Heart left ventricle (tissue), 13 donors: ENCODE data around the gene NEK8.

Experiments used
- POLR2A ChIP-seq, 2 donors: fragments of 450-650 bp; IDR thresholded peaks; one replicate each; pipeline ENCODE4 v1.6.1; 2017; ENCODE audit warnings: antibody characterized with exemption in 2 of 2, mild to moderate bottlenecking in 2 of 2, moderate library complexity in 2 of 2
- TF ChIP-seq, protein P1 (sequence below), 12 donors: fragments of 200-600 bp; sonication (generic) in 4 of 12; IDR thresholded peaks; one replicate each; pipeline versions ENCODE4 v1.5.0 to v1.8.0; 2018 to 2022; ENCODE audit warnings: antibody characterized with exemption in 12 of 12, mild to moderate bottlenecking in 5 of 12
- donor health status: ischemic (EF 13 %, LVEDD 7.1; RV severe dilation, severe dysfunction).
- donor health status: DM: no; HTN: yes; CAD: no.
- donor health status: DM: no; HTN: no; CAD: no.
- donor health status: ischemic (EF 25% LVEDD 6.9; RV normal size, moderate dysfunction).
- donor health status: ischemic (EF 25% LVEDD 5.7; RV mildly dilated, moderate dysfunction).
- donor health status: ischemic (EF 35%, LVEDD 5.7; RV mildly dilated, moderate dysfunction).
- donor health status: nonischemic (EF 11% LVEDD 7.7; RV severe dilation, severe dysfunction).
- donor health status: DM: yes; HTN: yes; CAD: no.
- donor health status: PGD.
- donor health status: ischemic (EF 29% LVEDD 5.4; RV normal size, mild dysfunction).
- donor health status: nonischemic (EF 23%, LVEDD 6.1; RV moderate dilation, normal function).

DNA sequence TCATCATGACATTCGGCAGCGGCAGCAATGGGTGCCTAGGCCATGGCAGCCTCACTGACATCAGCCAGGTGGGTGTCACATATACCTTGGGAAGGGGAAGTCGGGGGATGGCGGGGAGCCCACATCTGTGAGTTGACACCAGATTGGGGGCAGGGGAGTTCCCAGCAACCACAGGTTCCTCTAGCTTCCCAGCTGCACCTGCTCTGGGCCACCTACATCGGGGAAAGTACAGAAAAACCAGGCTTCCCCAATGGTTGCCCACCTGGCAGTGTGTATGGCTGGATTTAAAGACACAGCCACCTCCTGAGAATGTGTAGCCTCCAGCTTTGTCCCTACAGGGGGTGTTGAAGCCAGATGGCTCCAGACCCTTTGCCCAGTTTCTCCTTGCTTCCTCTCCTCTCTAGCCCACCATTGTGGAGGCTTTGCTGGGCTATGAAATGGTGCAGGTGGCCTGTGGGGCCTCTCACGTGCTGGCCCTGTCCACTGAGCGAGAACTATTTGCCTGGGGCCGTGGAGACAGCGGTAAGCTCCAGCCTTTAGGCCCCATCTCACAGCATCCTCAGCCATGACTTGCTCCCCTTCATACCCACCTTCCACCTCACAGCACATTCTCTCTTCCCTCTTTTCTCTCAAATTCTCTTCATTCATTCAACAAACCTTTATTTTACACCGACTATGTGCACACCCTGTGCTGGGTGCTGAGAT is 10.2 kb downstream of the NEK8 start:
- no peak for TF ChIP-seq POLR2A (IDR thresholded peaks at IDR 0.05)
- TF ChIP-seq, protein P1, sequence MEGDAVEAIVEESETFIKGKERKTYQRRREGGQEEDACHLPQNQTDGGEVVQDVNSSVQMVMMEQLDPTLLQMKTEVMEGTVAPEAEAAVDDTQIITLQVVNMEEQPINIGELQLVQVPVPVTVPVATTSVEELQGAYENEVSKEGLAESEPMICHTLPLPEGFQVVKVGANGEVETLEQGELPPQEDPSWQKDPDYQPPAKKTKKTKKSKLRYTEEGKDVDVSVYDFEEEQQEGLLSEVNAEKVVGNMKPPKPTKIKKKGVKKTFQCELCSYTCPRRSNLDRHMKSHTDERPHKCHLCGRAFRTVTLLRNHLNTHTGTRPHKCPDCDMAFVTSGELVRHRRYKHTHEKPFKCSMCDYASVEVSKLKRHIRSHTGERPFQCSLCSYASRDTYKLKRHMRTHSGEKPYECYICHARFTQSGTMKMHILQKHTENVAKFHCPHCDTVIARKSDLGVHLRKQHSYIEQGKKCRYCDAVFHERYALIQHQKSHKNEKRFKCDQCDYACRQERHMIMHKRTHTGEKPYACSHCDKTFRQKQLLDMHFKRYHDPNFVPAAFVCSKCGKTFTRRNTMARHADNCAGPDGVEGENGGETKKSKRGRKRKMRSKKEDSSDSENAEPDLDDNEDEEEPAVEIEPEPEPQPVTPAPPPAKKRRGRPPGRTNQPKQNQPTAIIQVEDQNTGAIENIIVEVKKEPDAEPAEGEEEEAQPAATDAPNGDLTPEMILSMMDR (IDR thresholded peaks at IDR 0.05) = no peak
